Common myeloid progenitor, CD34-positive (primary cell): Measurements from ENCODE around the gene NPAS3.

ENCODE experiments used
- CTCF ChIA-PET: fragments of 350-600 bp; sonication (Branson Sonifier 250); formaldehyde crosslinking; loops from one replicate; lab custom pipeline; 2021; ENCODE audit warnings: antibody characterized with exemption; lab: Charles Lee
- POLR2A ChIA-PET: fragments of 350-600 bp; sonication (Branson Sonifier 250); formaldehyde crosslinking; loops from one replicate; lab custom pipeline; 2021; ENCODE audit warnings: antibody characterized with exemption; lab: Charles Lee
- DNase-seq, 3 donors: peaks; one replicate each; pipeline versions ENCODE4 v3.0.0 to v3.0.0-alpha.2; 2013
- H3K27ac ChIP-seq, 2 experiments: 1 replicate in 1 of 2; 2 replicates in 1 of 2; pipeline ENCODE4 v1.7.0; 2013; ENCODE audit warnings: inconsistent platforms in 2 of 2, low read length in 2 of 2, mild to moderate bottlenecking in 2 of 2, low read depth in 1 of 2, moderate library complexity in 1 of 2; ENCODE audit not compliant: severe bottlenecking in 2 of 2, insufficient read depth in 1 of 2, poor library complexity in 1 of 2
- H3K27me3 ChIP-seq, 5 experiments: replicated peaks in 2 of 5; 1 replicate in 3 of 5; 2 replicates in 2 of 5; pipeline versions ENCODE4 v1.6.1 to v1.7.0; 2013; ENCODE audit warnings: low read length in 4 of 5, mild to moderate bottlenecking in 2 of 5, moderate library complexity in 2 of 5, inconsistent platforms in 1 of 5; ENCODE audit not compliant: insufficient read depth in 5 of 5, control insufficient read depth in 4 of 5
- H3K36me3 ChIP-seq, 4 experiments: 1 replicate in 2 of 4; 2 replicates in 2 of 4; pipeline versions ENCODE4 v1.6.1 to v1.7.0; 2013; ENCODE audit warnings: low read length in 3 of 4, control low read depth in 1 of 4, mild to moderate bottlenecking in 1 of 4; ENCODE audit not compliant: control insufficient read depth in 4 of 4, insufficient read depth in 4 of 4
- H3K4me1 ChIP-seq, 4 experiments: 1 replicate in 3 of 4; 2 replicates in 1 of 4; pipeline versions ENCODE4 v1.6.1 to v1.7.1; 2013; ENCODE audit warnings: low read length in 3 of 4, mild to moderate bottlenecking in 3 of 4, control low read depth in 1 of 4, inconsistent platforms in 1 of 4, moderate library complexity in 1 of 4; ENCODE audit not compliant: control insufficient read depth in 4 of 4, insufficient read depth in 4 of 4; ENCODE audit errors: control extremely low read depth in 1 of 4
- H3K4me3 ChIP-seq, 7 experiments: 1 replicate in 4 of 7; 2 replicates in 3 of 7; pipeline versions ENCODE4 v1.5.1 to v1.7.0; 2013; ENCODE audit warnings: mild to moderate bottlenecking in 7 of 7, low read length in 6 of 7, moderate library complexity in 6 of 7, inconsistent platforms in 2 of 7, low read depth in 2 of 7, control low read depth in 1 of 7; ENCODE audit not compliant: insufficient read depth in 4 of 7, control insufficient read depth in 1 of 7; ENCODE audit errors: extremely low read depth in 1 of 7
- H3K9me3 ChIP-seq, 5 experiments: 1 replicate in 4 of 5; 2 replicates in 1 of 5; pipeline versions ENCODE4 v1.6.1 to v1.7.1; 2013; ENCODE audit warnings: low read length in 4 of 5, mild to moderate bottlenecking in 2 of 5, inconsistent platforms in 1 of 5, low read depth in 1 of 5, moderate library complexity in 1 of 5; ENCODE audit not compliant: control insufficient read depth in 4 of 5, insufficient read depth in 2 of 5; ENCODE audit errors: control extremely low read depth in 1 of 5
- WGBS: methylation state at CpG from one replicate; pipeline ENCODE4 v1.1.5; 2013; ENCODE audit not compliant: insufficient coverage; 5-methylcytosine and 5-hydroxymethylcytosine counted together

NPAS3 gene

DNA sequence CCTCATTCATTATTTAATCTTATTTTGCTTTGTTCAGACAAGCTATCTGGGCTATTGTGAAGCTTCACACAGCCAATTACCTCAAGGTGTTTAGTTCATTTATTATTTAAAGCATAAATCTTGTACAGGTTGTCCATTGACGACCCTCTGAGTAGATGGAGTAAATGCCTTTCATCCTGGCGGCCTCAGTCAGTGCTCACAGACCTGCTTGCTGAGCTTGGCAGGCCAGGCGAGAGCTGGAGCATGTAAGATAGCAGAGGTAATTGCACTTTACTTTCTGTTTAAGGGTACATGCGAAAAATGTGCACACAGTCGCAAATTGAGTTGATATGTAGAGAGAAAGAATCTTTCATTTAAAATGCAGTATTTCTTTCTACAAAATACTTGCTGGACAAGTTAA is 224.4 kb downstream of the NPAS3 start:
- no peak overlapping the region for H3K27ac ChIP-seq
- H3K27me3 ChIP-seq, result no peaks in the 10 kb centered on the region
- H3K4me1 ChIP-seq, result peaks cover 0 to 4% (median 0%) of the 10 kb centered on the region in 4 experiments
- ChIA-PET POLR2A (no interaction called here), CTCF (no interaction called here)
- WGBS, result 100% methylated on average over 2 of the region's 5 CpGs
- no peaks in the 10 kb centered on the region for H3K9me3 ChIP-seq
- no peak for DNase-seq
- H3K36me3 ChIP-seq, result no peaks in the 10 kb centered on the region
- H3K4me3 ChIP-seq, result no peak overlapping the region

DNA sequence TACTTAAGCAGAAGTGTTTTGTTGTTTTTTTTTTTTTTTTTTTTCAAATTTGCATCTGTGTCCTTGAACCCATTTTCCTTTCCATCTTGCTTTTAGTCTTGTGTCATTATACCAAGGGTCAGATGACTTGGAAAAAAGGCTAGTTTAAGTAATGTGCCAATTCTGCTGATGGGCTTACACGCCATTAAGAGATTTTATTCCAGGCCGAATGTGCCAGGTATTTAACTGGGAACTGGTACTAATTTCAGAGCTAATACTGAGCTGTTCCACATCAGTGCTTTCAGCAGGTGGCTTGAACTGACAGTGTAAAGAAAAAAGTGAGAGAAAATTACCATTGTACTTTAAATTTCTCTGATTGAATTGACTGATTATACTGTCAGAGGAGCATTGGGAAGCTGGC is 224.9 kb downstream of the NPAS3 start:
- ChIA-PET CTCF (no interaction called here), POLR2A (no interaction called here)
- H3K36me3 ChIP-seq, result no peaks in the 10 kb centered on the region
- H3K4me1 ChIP-seq, result peaks cover 0 to 4% (median 0%) of the 10 kb centered on the region in 4 experiments
- no peaks in the 10 kb centered on the region for H3K27me3 ChIP-seq
- no peaks in the 10 kb centered on the region for H3K9me3 ChIP-seq
- no peak for DNase-seq
- no peak overlapping the region for H3K27ac ChIP-seq
- no peak overlapping the region for H3K4me3 ChIP-seq
- WGBS, result 100% methylated on average over 2 of the region's 2 CpGs

DNA sequence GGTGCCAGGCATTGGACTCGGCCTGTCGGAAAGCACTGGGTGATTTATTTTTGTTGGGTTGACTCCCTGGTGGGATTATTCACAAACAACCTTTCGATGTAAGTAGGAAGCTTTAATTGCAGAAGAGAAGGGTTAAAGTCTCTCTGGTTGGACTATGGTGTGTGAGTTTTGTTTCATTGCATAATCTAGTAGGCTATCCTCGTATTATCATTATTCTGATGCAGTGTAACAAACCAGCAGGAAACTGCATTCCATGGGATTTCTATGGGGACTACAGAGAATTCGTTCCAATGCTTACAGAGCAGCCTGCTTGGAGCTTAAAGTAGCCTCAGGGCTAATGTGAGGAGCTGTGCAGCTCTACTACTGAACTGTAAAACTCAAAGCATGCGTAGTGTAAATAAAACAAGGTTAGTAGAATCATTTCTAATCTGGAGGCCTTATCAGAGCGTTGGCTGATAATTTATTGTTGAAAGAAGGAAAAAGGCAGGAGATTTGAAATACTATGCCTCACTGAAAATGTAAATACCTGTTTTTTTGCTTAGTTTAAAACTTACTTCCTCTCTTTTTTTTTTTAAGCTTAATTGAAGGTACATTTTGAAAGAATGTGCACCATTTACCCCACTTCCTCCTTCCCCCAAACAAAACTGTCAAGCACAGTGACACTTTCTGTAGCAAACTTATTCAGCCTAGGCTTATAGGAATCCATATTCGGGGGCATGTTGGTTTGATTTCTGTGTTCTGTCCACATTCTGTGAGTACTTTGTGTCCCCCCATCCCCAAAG is 226.7 kb downstream of the NPAS3 start:
- Histone ChIP-seq H3K4me3 (no peak overlapping the region), H3K27ac (no peak overlapping the region), H3K4me1 (peaks cover 0 to 4% (median 0%) of the 10 kb centered on the region in 4 experiments), H3K9me3 (no peaks in the 10 kb centered on the region), H3K36me3 (no peaks in the 10 kb centered on the region), H3K27me3 (no peaks in the 10 kb centered on the region)
- ChIA-PET CTCF (no interaction called here), POLR2A (no interaction called here)
- peak in 2 of 3 donors; percentile 6 to 20 for DNase-seq
- WGBS, result 98% methylated on average over 5 of the region's 8 CpGs

DNA sequence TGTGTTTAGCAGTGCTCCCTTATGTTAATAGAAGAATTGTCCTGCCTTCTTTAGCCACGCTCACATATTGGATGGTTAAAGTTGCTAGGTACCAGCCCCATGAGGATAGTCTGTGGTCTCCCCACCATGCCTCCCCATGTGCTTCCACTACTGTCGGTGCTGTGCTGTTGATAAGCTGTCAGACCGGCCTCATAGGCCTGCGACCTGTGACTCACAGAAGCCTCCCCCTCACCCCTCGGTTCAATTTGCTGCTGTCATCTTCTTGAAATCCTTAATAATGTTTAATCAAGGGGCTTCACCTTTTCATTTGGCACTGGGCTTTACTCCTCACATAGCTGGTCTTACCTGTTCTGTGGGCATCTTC is 227.2 kb downstream of the NPAS3 start:
- Histone ChIP-seq H3K36me3 (no peaks in the 10 kb centered on the region), H3K9me3 (no peaks in the 10 kb centered on the region), H3K4me1 (peaks cover 0 to 4% (median 0%) of the 10 kb centered on the region in 4 experiments), H3K27ac (no peak overlapping the region), H3K4me3 (no peak overlapping the region), H3K27me3 (no peaks in the 10 kb centered on the region)
- WGBS, result 92% methylated on average over 5 of the region's 5 CpGs
- POLR2A ChIA-PET, result no interaction called here
- CTCF ChIA-PET, result no interaction called here
- no peak for DNase-seq

DNA sequence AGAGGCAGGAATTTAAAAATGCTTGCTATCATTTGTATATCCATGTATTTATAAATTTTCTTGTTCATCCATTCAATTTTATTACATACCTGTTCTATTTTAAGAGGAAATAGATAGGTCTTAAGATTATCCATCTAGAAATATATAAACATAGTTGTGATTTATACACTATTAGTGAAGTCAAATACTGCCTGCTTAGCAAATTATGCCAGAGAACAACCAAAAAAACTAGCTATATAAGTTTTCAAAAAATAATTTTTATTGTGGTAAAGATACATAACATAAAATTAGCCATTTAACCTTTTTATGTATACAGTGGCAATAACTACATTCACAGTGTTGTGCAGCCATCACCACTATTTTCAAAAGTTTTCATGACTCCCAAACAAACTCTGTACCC is 237.3 kb downstream of the NPAS3 start:
- no peaks in the 10 kb centered on the region for H3K27me3 ChIP-seq
- H3K27ac ChIP-seq, result no peak overlapping the region
- H3K4me3 ChIP-seq, result no peak overlapping the region
- H3K4me1 ChIP-seq, result no peaks in the 10 kb centered on the region
- DNase-seq, result no peak
- CTCF ChIA-PET, result no interaction called here
- no peaks in the 10 kb centered on the region for H3K36me3 ChIP-seq
- H3K9me3 ChIP-seq, result no peaks in the 10 kb centered on the region
- POLR2A ChIA-PET, result no interaction called here

DNA sequence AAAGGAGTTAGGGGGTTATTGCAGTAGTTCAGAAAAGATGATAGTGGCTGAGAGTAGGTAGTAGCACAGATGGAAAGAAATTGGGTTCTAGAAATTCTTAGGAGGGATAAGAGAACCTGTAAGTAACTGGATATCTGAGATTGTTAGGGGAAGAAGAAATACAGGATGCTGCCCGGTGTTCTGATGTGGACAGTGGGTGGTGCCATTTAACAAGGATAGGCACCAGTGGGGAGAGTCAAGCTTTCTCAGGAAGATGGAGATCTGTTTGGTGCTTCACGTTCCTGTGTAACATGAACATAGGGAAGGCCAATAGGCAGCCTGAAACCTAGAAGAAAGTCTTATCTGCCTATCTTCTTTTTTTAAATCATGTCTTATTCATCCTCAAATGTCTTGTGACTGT is 245.9 kb downstream of the NPAS3 start:
- no peak overlapping the region for H3K4me3 ChIP-seq
- no peaks in the 10 kb centered on the region for H3K9me3 ChIP-seq
- no peak overlapping the region for H3K27ac ChIP-seq
- WGBS, result 75% methylated on average over 1 of the region's 2 CpGs
- DNase-seq, result peak; percentile 13 to 36 (median 29)
- peaks cover 0 to 7% (median 2%) of the 10 kb centered on the region in 5 experiments for H3K27me3 ChIP-seq
- ChIA-PET POLR2A (no interaction called here), CTCF (no interaction called here)
- no peaks in the 10 kb centered on the region for H3K4me1 ChIP-seq
- no peaks in the 10 kb centered on the region for H3K36me3 ChIP-seq

DNA sequence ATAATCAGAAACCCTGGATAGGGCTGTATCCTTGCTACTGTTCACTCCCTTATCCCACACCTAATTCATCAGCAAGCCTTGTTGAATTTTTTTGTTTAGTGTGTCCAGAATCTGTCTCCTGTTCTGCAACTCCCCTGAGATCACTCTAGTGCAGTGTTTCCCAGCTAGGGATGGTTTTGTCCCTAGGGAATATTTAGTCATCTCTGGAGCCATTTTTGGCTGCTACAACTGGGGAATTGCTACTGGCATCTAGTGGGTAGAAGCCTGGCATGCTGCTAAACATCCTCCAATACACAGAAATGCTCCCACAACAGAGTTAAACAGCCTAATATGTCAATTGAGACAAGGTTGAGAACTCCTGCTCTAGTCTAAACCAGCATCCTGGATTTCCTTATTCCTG is 248.0 kb downstream of the NPAS3 start:
- H3K9me3 ChIP-seq, result no peaks in the 10 kb centered on the region
- ChIA-PET CTCF (interaction anchor here (1.0 to 1.4 kb wide), 2 partner anchors 10 to 606 kb away, joined by 3 to 5 read pairs; no protein-coding TSS in a partner anchor), POLR2A (no interaction called here)
- H3K4me3 ChIP-seq, result no peak overlapping the region
- no peaks in the 10 kb centered on the region for H3K4me1 ChIP-seq
- peaks cover 0 to 7% (median 2%) of the 10 kb centered on the region in 5 experiments for H3K27me3 ChIP-seq
- H3K27ac ChIP-seq, result no peak overlapping the region
- no peaks in the 10 kb centered on the region for H3K36me3 ChIP-seq
- DNase-seq, result no peak
